IMR-90 (cell line): ENCODE results near the gene CFD. TPM values are rescaled to one million over a fixed set of nuclear protein-coding genes. Genes with fewer than 3 reads are reported as not detected.
"Not testable (repeated sequence)": the region's sequence is repeated elsewhere in the genome, so short reads cannot be mapped to it uniquely, and the experiment has no call there.

Experiments used
- ATAC-seq: fragments of 200-7000 bp; cut with Tn5 transposase; 2 replicates; pipeline ENCODE4 v1.9.1; 2020; ENCODE audit warnings: low read depth, mild to moderate bottlenecking, moderate library complexity
- BruUV-seq: library from RNA; stranded (reverse); fragments of 400-500 nt; replicated peaks from 2 replicates; lab custom pipeline; 2021; lab: Mats Ljungman, UMichigan
- CTCF ChIA-PET: fragments of 300-600 bp; formaldehyde crosslinking; extraction: SDS; loops from one replicate; lab custom pipeline; 2021; ENCODE audit warnings: antibody characterized with exemption; lab: Yijun Ruan, JAX
- POLR2A ChIA-PET: fragments of 300-600 bp; sonication (Branson Sonifier 250); formaldehyde crosslinking; loops from one replicate; lab custom pipeline; 2022; ENCODE audit warnings: antibody characterized with exemption; ENCODE audit not compliant: unreplicated experiment; lab: Charles Lee
- DNase-seq: peaks from one replicate; pipeline ENCODE4 v3.0.0; 2013
- H2AFZ ChIP-seq: replicated peaks from 2 replicates; pipeline ENCODE3; 2013; ENCODE audit warnings: low read length, mild to moderate bottlenecking; ENCODE audit not compliant: poor library complexity
- H2AK5ac ChIP-seq: 2 replicates; pipeline ENCODE4 v1.6.1; 2013; ENCODE audit warnings: low read depth, low read length, inconsistent platforms
- H2AK9ac ChIP-seq: replicated peaks from 2 replicates; pipeline ENCODE3; 2013; ENCODE audit warnings: mild to moderate bottlenecking, low read depth, low read length, moderate library complexity; ENCODE audit not compliant: poor library complexity
- H2BK120ac ChIP-seq: 2 replicates; pipeline ENCODE4 v1.6.1; 2013; ENCODE audit warnings: low read depth, low read length, inconsistent platforms
- H2BK15ac ChIP-seq: 3 replicates; pipeline ENCODE4 v1.6.1; 2013; ENCODE audit warnings: low read depth, low read length, inconsistent platforms
- H2BK20ac ChIP-seq: 2 replicates; pipeline ENCODE4 v1.6.1; 2013; ENCODE audit warnings: low read depth, mild to moderate bottlenecking, inconsistent platforms, low read length, moderate library complexity
- H2BK5ac ChIP-seq: 2 replicates; pipeline ENCODE4 v1.6.1; 2013; ENCODE audit warnings: mild to moderate bottlenecking, low read depth, low read length, inconsistent platforms; ENCODE audit not compliant: poor library complexity, severe bottlenecking
- H3K14ac ChIP-seq: replicated peaks from 2 replicates; pipeline ENCODE4 v1.6.1; 2013; ENCODE audit warnings: low read depth, low read length, inconsistent platforms
- H3K18ac ChIP-seq: 2 replicates; pipeline ENCODE4 v1.6.1; 2013; ENCODE audit warnings: low read depth, low read length, control low read depth
- H3K23ac ChIP-seq: 2 replicates; pipeline ENCODE4 v1.6.1; 2013; ENCODE audit warnings: low read depth, low read length, inconsistent platforms
- H3K27ac ChIP-seq: 2 replicates; pipeline ENCODE4 v1.5.1; 2013; ENCODE audit warnings: mild to moderate bottlenecking, control low read depth, low read length; ENCODE audit not compliant: insufficient read depth
- H3K27me3 ChIP-seq: 2 replicates; pipeline ENCODE4 v1.6.1; 2013; ENCODE audit warnings: low read length; ENCODE audit not compliant: control insufficient read depth, insufficient read depth
- H3K36me3 ChIP-seq: 2 replicates; pipeline ENCODE4 v1.6.1; 2013; ENCODE audit warnings: low read length, mixed read lengths; ENCODE audit not compliant: control insufficient read depth, insufficient read depth
- H3K4ac ChIP-seq: 2 replicates; pipeline ENCODE4 v1.6.1; 2013; ENCODE audit warnings: low read depth, low read length, inconsistent platforms
- H3K4me1 ChIP-seq: 2 replicates; pipeline ENCODE4 v1.6.1; 2013; ENCODE audit warnings: low read length, mixed read lengths; ENCODE audit not compliant: control insufficient read depth, insufficient read depth
- H3K4me2 ChIP-seq: 2 replicates; pipeline ENCODE4 v1.6.1; 2013; ENCODE audit warnings: low read depth, mild to moderate bottlenecking, control low read depth, low read length, moderate library complexity
- H3K4me3 ChIP-seq: 2 replicates; pipeline ENCODE4 v1.5.1; 2013; ENCODE audit warnings: low read depth, mild to moderate bottlenecking, control low read depth, low read length, moderate library complexity; ENCODE audit not compliant: insufficient read depth
- H3K56ac ChIP-seq: 2 replicates; pipeline ENCODE4 v1.6.1; 2013; ENCODE audit warnings: low read length, inconsistent platforms; ENCODE audit not compliant: insufficient read depth; ENCODE audit errors: extremely low read depth
- H3K79me1 ChIP-seq, 2 experiments: 2 replicates each; pipeline ENCODE4 v1.6.1; 2013; ENCODE audit warnings: low read length in 2 of 2, inconsistent platforms in 1 of 2, low read depth in 1 of 2
- H3K9ac ChIP-seq: 2 replicates; pipeline ENCODE4 v1.6.1; 2013; ENCODE audit warnings: low read depth, low read length, control low read depth
- H3K9me1 ChIP-seq: 2 replicates; pipeline ENCODE4 v1.6.1; 2013; ENCODE audit warnings: low read length, inconsistent platforms; ENCODE audit not compliant: insufficient read depth
- H3K9me3 ChIP-seq: 2 replicates; pipeline ENCODE4 v1.6.1; 2013; ENCODE audit warnings: low read length; ENCODE audit not compliant: control insufficient read depth, insufficient read depth
- H4K20me1 ChIP-seq: 2 replicates; pipeline ENCODE4 v1.6.1; 2013; ENCODE audit warnings: low read length, inconsistent platforms; ENCODE audit not compliant: insufficient read depth
- H4K5ac ChIP-seq: 2 replicates; pipeline ENCODE4 v1.6.1; 2013; ENCODE audit warnings: mild to moderate bottlenecking, low read depth, low read length, control low read depth
- H4K8ac ChIP-seq, 2 experiments: 2 replicates each; pipeline ENCODE4 v1.6.1; 2013; ENCODE audit warnings: low read depth in 2 of 2, low read length in 2 of 2, control low read depth in 1 of 2, inconsistent platforms in 1 of 2
- H4K91ac ChIP-seq: 2 replicates; pipeline ENCODE4 v1.6.1; 2013; ENCODE audit warnings: low read depth, low read length, inconsistent platforms; ENCODE audit not compliant: insufficient read depth
- WGBS, 2 experiments: methylation state at CpG; one replicate each; pipeline versions ENCODE4 v1.1.5 to v1.1.7; 2013; ENCODE audit warnings: missing lambda C conversion rate in 2 of 2; ENCODE audit not compliant: insufficient read length in 1 of 2; ENCODE audit errors: extremely low coverage in 2 of 2; 5-methylcytosine and 5-hydroxymethylcytosine counted together
- dilution Hi-C: fragments of 300-500 bp; cut with HindIII; formaldehyde crosslinking; loops from one replicate; pipeline ENCODE4 v1.14.3; 2018; ENCODE audit warnings: low sequenced_read_pairs; ENCODE audit not compliant: unreplicated experiment
- in situ Hi-C: fragments of 300-500 bp; cut with MboI; formaldehyde crosslinking; loops from 3 replicates; pipeline ENCODE4 v1.14.3; 2019; ENCODE audit warnings: low sequenced_read_pairs, inconsistent platforms, mixed read lengths
- intact Hi-C: fragments of 100-400 bp; cut with micrococcal nuclease; formaldehyde crosslinking; loops from 2 replicates; pipeline ENCODE4 v1.10.0; 2022
- polyA plus RNA-seq, 3 experiments: library from polyadenylated mRNA; depleted of rRNA; stranded (reverse); fragments of >200 nt; gene quantifications; 2 replicates each; pipeline ENCODE4 v1.2.3, GENCODE V29; 2012; ENCODE audit warnings: low replicate concordance in 1 of 3
- total RNA-seq: library from RNA; depleted of rRNA; stranded (reverse); fragments of >200 nt; gene quantifications from 2 replicates; pipeline ENCODE4 v1.2.3, GENCODE V29; 2012

The CFD gene
- total and polyA plus RNA-seq, 2 of the 4 experiments (the other 2 are of a cell fraction) = 1.4 to 2.8 TPM

GRCh38 chr19:849195-849594 lies 10.3 kb upstream of the CFD start:
- dilution Hi-C loops, H4K20me1 ChIP-seq, H4K8ac ChIP-seq, H3K18ac ChIP-seq, H2AK5ac ChIP-seq, H2BK5ac ChIP-seq, BruUV-seq, H3K4me3 ChIP-seq, H3K23ac ChIP-seq, H3K36me3 ChIP-seq, H3K4me2 ChIP-seq, H2BK15ac ChIP-seq, H2AFZ ChIP-seq, H3K79me1 ChIP-seq, CTCF ChIA-PET, H3K27ac ChIP-seq, H4K91ac ChIP-seq, DNase-seq, in situ Hi-C loops, H3K9ac ChIP-seq, ATAC-seq, H3K4ac ChIP-seq, H4K5ac ChIP-seq, H2BK120ac ChIP-seq, intact Hi-C loops, H3K4me1 ChIP-seq, H3K9me1 ChIP-seq, H3K14ac ChIP-seq, H3K9me3 ChIP-seq, H2BK20ac ChIP-seq, H3K56ac ChIP-seq: not testable (repeated sequence)
- Histone ChIP-seq H3K27me3 (peaks cover 11% of the 10 kb centered on the region), H2AK9ac (peak overlapping the region; percentile 52)
- 83% methylated on average over 2 of the region's 8 CpGs; no CpG with 5 or more reads in 1 of the 2 experiments for WGBS, 2 experiments
- POLR2A ChIA-PET = interaction anchor here (0.6 kb wide), 1 partner anchor 30 kb away, joined by 4 read pairs; no protein-coding TSS in a partner anchor
